Myocyte (in vitro differentiated cells): Measurements from ENCODE around the gene CEACAM7. TPM values are rescaled to one million over a fixed set of nuclear protein-coding genes. Genes with fewer than 3 reads are reported as not detected.
A peak's percentile ranks its signal among the peaks of the same experiment; 100 is the strongest.
"Not testable (repeated sequence)": the region's sequence is repeated elsewhere in the genome, so short reads cannot be mapped to it uniquely, and the experiment has no call there.

ENCODE experiments used
- DNase-seq: peaks from one replicate; pipeline ENCODE4 v3.0.0-alpha.2; 2012; ENCODE audit warnings: low read depth
- total RNA-seq: library from RNA; depleted of rRNA; stranded (reverse); fragments of >200 nt; gene quantifications from 2 replicates; pipeline ENCODE4 v1.2.3, GENCODE V29; 2014

Gene CEACAM7
- total RNA-seq, 1 donor from 2014 or later: not detected

DNA sequence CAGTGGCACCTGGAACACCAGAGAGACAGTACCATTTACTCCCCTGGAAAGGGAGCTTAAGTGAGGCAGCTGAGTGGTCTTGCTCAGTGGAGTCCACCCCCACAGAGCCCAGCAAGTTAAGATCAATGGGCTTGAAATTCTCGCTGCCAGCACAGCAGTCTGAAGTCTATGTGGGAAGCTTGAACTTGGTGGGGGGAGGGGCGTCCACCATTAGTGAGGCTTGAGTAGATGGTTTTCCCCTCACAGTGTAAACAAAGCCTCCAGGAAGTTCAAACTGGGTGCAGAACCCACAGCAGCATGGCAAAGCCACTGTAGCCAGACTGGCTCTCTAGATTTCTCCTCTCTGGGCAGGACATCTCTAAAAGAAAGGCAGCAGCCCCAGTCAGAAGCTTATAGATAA, 30.9 kb downstream of the CEACAM7 start:
- no peak for DNase-seq

DNA sequence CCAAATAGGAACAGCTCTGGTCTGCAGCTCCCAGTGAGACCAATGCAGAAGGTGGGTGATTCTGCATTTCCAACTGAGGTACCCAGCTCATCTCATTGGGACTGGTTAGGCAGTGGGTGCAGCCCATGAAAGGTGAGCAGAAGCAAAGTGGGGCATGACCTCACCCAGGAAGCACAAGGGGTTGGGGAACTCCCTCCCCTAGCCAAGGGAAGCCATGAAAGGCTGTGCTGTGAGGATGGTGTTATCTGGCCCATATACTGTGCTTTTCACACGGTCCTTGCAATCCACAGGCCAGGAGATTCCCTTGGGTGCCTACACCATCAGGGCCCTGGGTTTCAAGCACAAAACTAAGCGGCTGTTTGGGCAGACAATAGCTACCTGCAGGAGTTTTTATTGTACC, 31.3 kb downstream of the CEACAM7 start:
- not testable (repeated sequence) for DNase-seq

DNA sequence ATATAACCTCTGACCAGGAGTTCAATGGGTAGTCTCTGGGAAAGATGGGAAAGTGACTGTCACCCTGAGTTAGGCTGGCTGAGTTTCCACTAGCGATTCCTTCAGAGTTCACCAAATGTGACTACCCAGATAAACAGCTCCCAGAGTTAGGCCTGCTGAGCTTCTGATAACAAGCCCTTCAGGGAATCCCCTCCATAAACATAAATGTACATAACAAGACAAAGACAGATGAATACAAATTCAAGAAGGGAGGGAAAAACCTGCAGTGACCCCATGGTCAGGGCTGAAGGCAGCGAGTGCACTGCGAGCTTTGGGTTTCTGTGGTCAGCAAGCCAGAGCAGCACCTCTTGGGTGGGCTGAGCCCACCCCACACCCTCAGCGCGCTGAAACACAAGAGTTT, 35.8 kb downstream of the CEACAM7 start:
- no peak for DNase-seq

DNA sequence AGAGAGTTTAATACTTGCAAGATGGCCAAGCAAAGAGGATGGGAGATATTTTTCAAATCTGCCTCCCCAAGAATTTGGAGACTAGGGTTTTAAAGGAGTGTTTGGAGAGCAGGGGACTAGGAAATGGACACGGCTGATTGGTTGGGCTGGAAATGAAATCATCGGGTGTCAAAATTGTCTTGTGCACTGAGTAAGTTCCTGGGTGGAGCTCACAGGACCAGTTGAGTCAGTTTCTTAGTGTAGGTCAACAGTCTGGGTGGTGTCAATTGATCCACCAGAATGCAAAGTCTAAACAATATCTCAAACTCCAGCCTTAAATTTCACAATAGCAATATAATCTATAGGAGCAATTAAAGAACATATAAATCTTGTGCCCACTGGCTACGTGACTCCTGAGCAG, 38.2 kb downstream of the CEACAM7 start:
- DNase-seq: no peak

DNA sequence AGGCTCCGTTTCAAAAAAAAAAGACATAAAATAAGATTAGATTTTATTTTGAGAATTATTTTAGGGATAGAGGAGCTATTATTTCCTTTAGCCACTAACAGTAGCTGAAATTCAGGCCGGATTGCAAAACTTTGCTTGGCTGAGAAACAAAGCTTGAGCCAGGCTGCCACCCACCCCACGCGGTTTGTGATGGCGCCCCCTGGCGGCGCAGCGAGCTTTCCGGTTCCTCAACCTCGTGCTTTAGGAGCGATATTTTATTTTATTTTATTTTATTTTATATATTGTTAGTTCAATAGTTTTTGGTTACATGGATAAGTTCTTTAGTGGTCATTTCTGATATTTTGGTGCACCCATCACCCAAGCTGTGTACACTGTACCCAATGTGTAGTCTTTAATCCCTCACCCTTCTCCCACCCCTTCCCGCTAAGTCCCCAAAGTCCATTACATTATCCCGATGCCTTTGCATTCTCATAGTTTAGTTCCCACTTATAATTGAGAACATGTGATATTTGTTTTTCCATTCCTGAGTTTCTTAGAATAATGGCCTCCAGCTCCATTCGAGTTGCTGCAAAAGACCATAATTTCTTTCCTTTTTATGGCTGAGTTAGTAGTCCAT, 41.4 kb downstream of the CEACAM7 start:
- no peak for DNase-seq

DNA sequence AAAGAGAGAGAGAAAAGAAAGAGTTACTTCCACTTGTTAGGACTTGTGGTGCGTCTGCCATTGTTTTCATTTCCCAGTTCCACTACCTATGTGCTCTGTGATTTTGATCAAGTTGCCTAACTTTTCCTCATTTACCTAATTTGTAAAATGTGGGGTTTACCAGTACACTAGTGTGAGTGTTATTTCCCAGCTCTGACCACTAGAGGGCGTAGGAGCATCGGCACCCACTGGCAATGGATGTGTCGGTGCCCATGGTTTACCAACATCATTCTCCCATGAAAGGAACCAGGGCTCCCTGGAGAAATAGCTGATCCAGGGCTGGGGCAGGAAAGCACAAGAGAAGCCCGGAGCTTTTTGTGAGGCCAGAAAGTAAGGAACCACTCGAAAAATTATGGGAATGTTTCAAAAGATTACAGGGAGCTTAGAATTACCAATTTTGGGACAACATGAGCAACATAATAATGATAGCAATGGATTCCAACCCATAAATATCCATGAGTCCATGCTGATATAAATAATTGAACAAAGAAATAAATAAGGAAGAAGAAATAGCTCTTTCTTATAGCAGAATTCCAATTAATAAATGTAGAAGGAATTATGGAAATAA, 46.1 kb downstream of the CEACAM7 start:
- peak; percentile 62 for DNase-seq

DNA sequence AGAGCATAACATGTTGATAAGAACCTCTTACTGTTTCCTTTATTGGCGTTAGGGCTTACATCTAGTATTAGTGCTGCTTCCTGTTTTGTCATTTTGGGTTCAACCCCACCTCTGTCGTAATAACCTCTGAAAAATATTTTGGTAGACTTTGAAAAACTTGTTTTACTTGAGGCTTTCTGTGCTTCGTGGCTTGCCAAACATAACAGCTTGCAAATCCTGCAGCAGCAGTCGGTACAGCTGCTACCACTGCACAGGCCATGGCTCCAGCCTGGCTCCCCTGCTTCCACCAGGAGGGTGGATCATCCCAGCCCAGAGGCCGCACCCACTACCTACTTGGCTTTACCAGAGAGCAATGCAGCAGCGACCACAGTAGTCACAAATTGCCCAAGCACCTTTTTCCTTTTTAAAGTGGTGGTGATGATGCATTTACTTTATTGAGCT, 49.4 kb downstream of the CEACAM7 start:
- DNase-seq: no peak

DNA sequence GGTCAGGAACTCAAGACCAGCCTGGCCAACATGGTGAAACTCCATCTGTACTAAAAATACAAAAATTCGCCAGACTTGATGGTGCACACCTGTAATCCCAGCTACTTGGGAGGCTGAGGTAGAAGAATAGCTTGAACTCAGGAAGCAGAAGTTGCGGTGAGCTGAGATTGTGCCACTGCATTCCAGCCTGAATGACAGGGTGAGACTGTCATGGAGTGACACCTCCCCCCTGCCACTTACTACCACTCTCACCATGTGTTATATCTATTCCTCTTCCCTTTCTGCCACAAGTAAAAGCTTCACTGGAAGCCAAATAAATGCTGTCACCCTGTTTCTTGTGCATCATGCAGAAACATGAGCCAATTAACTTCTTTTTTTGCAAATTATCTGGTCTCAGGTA, 50.6 kb downstream of the CEACAM7 start:
- DNase-seq: no peak

DNA sequence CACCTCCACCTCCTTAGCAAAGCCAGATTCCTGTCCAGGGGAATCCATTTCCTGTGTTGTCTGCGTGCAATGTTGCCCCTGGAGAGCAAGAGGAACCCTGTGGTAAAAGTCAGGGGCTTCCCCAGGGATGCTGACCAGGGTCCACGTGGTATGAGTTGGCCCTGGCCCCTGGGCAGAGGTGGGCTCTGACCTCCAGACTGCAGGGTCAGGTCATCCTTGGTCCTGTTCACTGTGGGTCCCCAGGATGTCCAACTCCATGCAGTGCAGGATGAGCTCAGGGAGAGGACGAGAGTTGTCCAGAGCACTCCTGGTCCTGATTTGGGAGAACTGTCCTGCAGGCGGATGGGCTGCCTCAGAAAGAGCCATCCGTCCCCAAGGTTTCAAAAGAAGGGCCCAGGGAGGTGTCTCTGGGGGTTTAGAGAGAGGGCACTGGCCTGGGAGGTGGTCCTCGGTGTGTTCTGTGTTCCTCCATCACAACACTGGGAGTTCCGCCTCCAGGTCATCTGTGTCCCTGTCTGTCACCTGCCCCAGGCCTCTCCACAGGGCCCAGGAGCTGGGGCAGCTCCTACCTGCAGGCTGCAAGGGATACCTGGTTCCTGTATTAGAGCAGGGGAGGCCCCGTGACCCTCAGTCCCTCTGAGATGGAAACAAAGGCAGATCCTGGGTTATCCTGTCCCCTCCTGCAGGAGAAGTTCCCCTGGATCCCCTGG, 59.9 kb downstream of the CEACAM7 start:
- DNase-seq: no peak

DNA sequence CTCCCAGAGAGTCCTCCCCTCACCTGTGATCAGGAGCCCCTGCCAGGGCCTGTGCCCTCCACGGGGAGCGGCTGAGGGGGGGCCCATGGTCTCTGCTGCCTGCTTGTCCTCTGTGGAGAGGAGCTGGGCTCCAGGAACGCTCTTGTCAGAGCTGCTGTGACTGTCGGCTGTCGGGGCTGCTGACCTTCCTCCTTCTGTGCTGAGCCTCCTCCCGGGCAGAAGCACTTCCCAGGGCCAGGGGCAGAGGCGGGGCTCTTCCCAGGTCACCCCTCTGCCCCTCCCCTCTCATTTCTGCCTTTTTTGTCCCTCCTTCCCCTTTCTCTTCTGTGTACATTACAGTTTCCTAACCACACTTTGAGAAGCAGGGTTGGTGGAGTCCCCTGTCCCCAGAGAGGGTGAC, 61.2 kb downstream of the CEACAM7 start, which contains the start of gene CEACAM4:
Gene CEACAM4, minus strand, starts transcription at position 198 of the 400 bp plus-strand sequence. Its CDS starts 111 bp downstream, at position 87.
- DNase-seq: no peak

DNA sequence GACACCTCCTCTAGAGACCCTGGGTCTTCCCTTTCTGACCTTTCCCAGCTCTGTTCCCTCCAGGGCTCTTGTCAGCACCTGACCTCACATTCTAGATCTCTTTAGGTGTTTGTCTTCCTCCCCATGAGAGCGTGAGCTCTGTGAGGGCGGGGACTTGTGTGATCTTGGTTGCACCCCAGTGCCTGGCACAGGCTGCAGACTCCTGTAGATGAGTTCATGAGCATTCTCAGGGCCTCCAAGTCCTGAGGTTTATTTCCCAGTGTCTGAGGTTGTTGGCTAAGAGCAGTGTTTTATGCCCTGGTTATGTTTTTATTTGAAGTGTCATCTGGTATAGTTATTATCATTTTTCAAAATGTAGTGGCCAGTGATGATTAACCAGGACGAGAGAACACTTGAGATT, 61.8 kb downstream of the CEACAM7 start:
- no peak for DNase-seq

DNA sequence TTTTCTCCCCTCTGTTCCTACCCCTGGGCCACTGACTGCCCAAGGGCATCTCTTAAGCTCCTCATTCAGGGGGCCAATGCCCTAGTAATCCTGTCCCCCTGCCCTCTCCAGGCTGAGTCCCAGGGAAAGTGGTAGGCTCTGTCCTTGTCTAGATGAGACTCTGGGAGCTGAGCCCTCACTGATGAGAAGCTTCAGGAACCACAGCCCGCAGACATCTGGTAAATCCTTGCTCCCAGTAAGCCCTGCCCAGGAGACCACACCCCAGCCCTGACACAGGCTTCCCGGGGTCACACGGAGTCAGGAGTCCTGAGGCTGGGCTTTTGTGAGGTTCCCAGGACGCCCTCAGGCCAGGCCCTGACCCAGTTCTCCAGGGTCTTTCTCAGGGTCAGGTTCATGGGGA, 63.1 kb downstream of the CEACAM7 start:
- no peak for DNase-seq

DNA sequence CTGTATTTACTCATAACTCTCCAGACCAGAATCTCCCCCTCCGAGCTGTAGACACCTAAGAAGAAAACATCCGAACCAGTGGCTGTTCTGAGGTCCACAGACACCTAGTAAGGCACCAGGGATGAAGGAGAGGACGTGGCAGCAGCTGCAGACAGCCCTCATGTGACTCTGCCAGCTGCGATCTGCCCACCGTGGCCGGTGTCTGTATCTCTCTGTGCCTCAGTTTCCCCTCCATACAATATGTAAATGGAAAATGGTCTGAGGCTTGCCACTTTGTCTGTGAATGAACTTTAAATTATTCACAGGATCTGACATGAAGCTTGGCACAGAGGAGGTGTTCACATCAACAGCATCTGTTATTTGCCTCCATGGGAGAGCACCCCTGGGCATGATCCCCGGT, 63.6 kb downstream of the CEACAM7 start:
- DNase-seq: no peak

DNA sequence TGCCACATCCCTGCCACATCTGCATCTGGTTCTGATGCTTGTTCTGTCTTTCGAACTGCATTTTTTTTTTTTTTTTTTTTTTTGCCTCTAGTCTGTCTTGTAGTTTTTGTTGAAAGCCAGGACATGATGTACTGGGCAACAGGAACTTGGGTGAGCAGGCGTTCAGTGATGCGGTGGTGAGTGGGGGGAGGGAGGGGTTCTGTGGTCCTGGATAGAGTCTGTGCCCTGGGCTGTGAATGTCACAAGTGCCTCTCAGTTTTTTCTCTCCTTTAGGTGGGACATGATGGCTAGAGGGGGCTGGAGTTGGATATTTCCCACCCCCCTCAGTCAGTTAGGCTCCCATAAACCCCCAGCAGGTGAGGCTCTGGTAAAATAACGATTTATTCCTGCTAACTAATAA, 64.7 kb downstream of the CEACAM7 start:
- DNase-seq: no peak

Other genes with a start within 250 kb of the CEACAM7 start
- 36.2 and 43.2 TPM in 2 replicates for gene DMAC2, start 248.4 kb downstream of the CEACAM7 start, total RNA-seq
- not detected in 2 replicates for gene ERICH4, start 245.1 kb downstream of the CEACAM7 start, total RNA-seq
- not detected in 2 replicates for gene CEACAM21, start 112.1 kb downstream of the CEACAM7 start, total RNA-seq
- not detected in 2 replicates for gene CEACAM4, start 61.2 kb downstream of the CEACAM7 start, total RNA-seq
- not detected in 2 replicates for gene CEACAM5, start 20.4 kb upstream of the CEACAM7 start, total RNA-seq
- gene CEACAM6, start 67.3 kb upstream of the CEACAM7 start, total RNA-seq: not detected in 2 replicates
- gene CEACAM3, start 108.3 kb upstream of the CEACAM7 start, total RNA-seq: not detected in 2 replicates
- gene LYPD4, start 156.4 kb upstream of the CEACAM7 start, total RNA-seq: not detected in 2 replicates
- not detected in 2 replicates for gene DMRTC2, start 156.8 kb upstream of the CEACAM7 start, total RNA-seq
- 323 and 368 TPM in 2 replicates for gene RPS19, start 172.0 kb upstream of the CEACAM7 start, total RNA-seq
- gene CD79A, start 189.0 kb upstream of the CEACAM7 start, total RNA-seq: 1.2 and 2.0 TPM in 2 replicates
- gene ARHGEF1, start 194.9 kb upstream of the CEACAM7 start, total RNA-seq: 24.2 and 25.5 TPM in 2 replicates
- gene ERFL, start 240.2 kb upstream of the CEACAM7 start, total RNA-seq: not detected in 2 replicates